H9 (cell line): ENCODE measurements around the gene SPATS2. TPM values are rescaled to one million over a fixed set of nuclear protein-coding genes. Genes with fewer than 3 reads are reported as not detected.

ENCODE experiments used
- DNase-seq: peaks from one replicate; pipeline ENCODE4 v3.0.0-alpha.2; 2017
- H2AFZ ChIP-seq: one replicate; pipeline ENCODE4 v1.6.1; 2013; ENCODE audit warnings: mild to moderate bottlenecking, low read length, control low read depth, moderate library complexity
- H2AK5ac ChIP-seq: 2 replicates; pipeline ENCODE4 v1.6.1; 2013; ENCODE audit warnings: low read length, control low read depth, mixed read lengths; ENCODE audit not compliant: insufficient read length
- H2BK120ac ChIP-seq: one replicate; pipeline ENCODE4 v1.6.1; 2013; ENCODE audit warnings: low read depth, mild to moderate bottlenecking, low read length, control low read depth, inconsistent platforms; ENCODE audit not compliant: poor library complexity, severe bottlenecking
- H2BK12ac ChIP-seq: 2 replicates; pipeline ENCODE4 v1.6.1; 2013; ENCODE audit warnings: low read length, control low read depth, mixed read lengths, low read depth; ENCODE audit not compliant: insufficient read length
- H2BK15ac ChIP-seq: 2 replicates; pipeline ENCODE4 v1.6.1; 2013; ENCODE audit warnings: low read depth, low read length, control low read depth
- H2BK20ac ChIP-seq: one replicate; pipeline ENCODE4 v1.6.1; 2013; ENCODE audit warnings: low read depth, mild to moderate bottlenecking, low read length, control low read depth, inconsistent platforms; ENCODE audit not compliant: poor library complexity, severe bottlenecking
- H2BK5ac ChIP-seq: 2 replicates; pipeline ENCODE4 v1.6.1; 2013; ENCODE audit warnings: low read length, control low read depth, mixed read lengths; ENCODE audit not compliant: insufficient read length
- H3K14ac ChIP-seq: 2 replicates; pipeline ENCODE4 v1.6.1; 2013; ENCODE audit warnings: low read length, control low read depth; ENCODE audit not compliant: insufficient read depth
- H3K18ac ChIP-seq: 2 replicates; pipeline ENCODE4 v1.6.1; 2013; ENCODE audit warnings: low read depth, mild to moderate bottlenecking, mixed read lengths, low read length, control low read depth; ENCODE audit not compliant: insufficient read length
- H3K23ac ChIP-seq: 2 replicates; pipeline ENCODE4 v1.6.1; 2013; ENCODE audit warnings: low read length, control low read depth, mixed read lengths, low read depth; ENCODE audit not compliant: insufficient read length
- H3K23me2 ChIP-seq: 2 replicates; pipeline ENCODE4 v1.6.1; 2013; ENCODE audit warnings: low read depth, mild to moderate bottlenecking, mixed read lengths, low read length, control low read depth; ENCODE audit not compliant: insufficient read length, poor library complexity, severe bottlenecking
- H3K27ac ChIP-seq: 2 replicates; pipeline ENCODE4 v1.5.1; 2013; ENCODE audit warnings: low read length, control low read depth, mixed read lengths, low read depth; ENCODE audit not compliant: insufficient read length
- H3K27me3 ChIP-seq: 2 replicates; pipeline ENCODE4 v1.6.1; 2013; ENCODE audit warnings: low read length, control low read depth, inconsistent platforms; ENCODE audit not compliant: insufficient read depth
- H3K4ac ChIP-seq: 2 replicates; pipeline ENCODE4 v1.6.1; 2013; ENCODE audit warnings: low read depth, mild to moderate bottlenecking, control low read depth, inconsistent platforms, low read length, moderate library complexity
- H3K4me1 ChIP-seq: 2 replicates; pipeline ENCODE4 v1.6.1; 2013; ENCODE audit warnings: low read length, control low read depth, inconsistent platforms; ENCODE audit not compliant: insufficient read depth
- H3K4me2 ChIP-seq: 2 replicates; pipeline ENCODE4 v1.6.1; 2013; ENCODE audit warnings: low read length, control low read depth, mixed read lengths; ENCODE audit not compliant: insufficient read length, insufficient read depth
- H3K56ac ChIP-seq: 2 replicates; pipeline ENCODE4 v1.6.1; 2013; ENCODE audit warnings: low read depth, mild to moderate bottlenecking, mixed read lengths, low read length, control low read depth; ENCODE audit not compliant: insufficient read length
- H3K79me1 ChIP-seq: 2 replicates; pipeline ENCODE4 v1.6.1; 2013; ENCODE audit warnings: low read depth, mild to moderate bottlenecking, moderate library complexity, low read length, control low read depth, inconsistent platforms; ENCODE audit not compliant: insufficient read depth, poor library complexity, severe bottlenecking
- H3K79me2 ChIP-seq: 2 replicates; pipeline ENCODE4 v1.6.1; 2013; ENCODE audit warnings: low read length, control low read depth, inconsistent platforms; ENCODE audit not compliant: insufficient read depth
- H3K9ac ChIP-seq: 2 replicates; pipeline ENCODE4 v1.6.1; 2013; ENCODE audit warnings: low read length, control low read depth, mixed read lengths; ENCODE audit not compliant: insufficient read length; ENCODE audit errors: extremely low read depth
- H3K9me3 ChIP-seq: one replicate; pipeline ENCODE4 v1.6.1; 2013; ENCODE audit warnings: low read depth, low read length, inconsistent platforms; ENCODE audit not compliant: control insufficient read depth
- H3T11ph ChIP-seq: one replicate; pipeline ENCODE4 v1.6.1; 2013; ENCODE audit warnings: mild to moderate bottlenecking, low read length, control low read depth, inconsistent platforms
- H4K20me1 ChIP-seq: one replicate; pipeline ENCODE4 v1.6.1; 2013; ENCODE audit not compliant: control insufficient read depth, insufficient read length, insufficient read depth
- H4K5ac ChIP-seq: 2 replicates; pipeline ENCODE4 v1.6.1; 2013; ENCODE audit warnings: low read depth, mild to moderate bottlenecking, mixed read lengths, low read length, control low read depth; ENCODE audit not compliant: insufficient read length
- H4K8ac ChIP-seq: replicated peaks from 2 replicates; pipeline ENCODE4 v1.6.1; 2013; ENCODE audit warnings: low read length, control low read depth, mixed read lengths, low read depth; ENCODE audit not compliant: insufficient read length
- H4K91ac ChIP-seq: 2 replicates; pipeline ENCODE4 v1.6.1; 2013; ENCODE audit warnings: low read depth, mild to moderate bottlenecking, moderate library complexity, mixed read lengths, low read length, control low read depth; ENCODE audit not compliant: insufficient read length
- H3K27ac Mint-ChIP-seq, 3 experiments: 2 replicates in 2 of 3; 3 replicates in 1 of 3; pipeline ENCODE4 v1.8.0; 2020 to 2021; ENCODE audit warnings: mixed read lengths in 3 of 3, mild to moderate bottlenecking in 1 of 3, moderate library complexity in 1 of 3
- H3K27me3 Mint-ChIP-seq: 2 replicates; pipeline ENCODE4 v1.8.0; 2021; ENCODE audit warnings: low read depth, mild to moderate bottlenecking, moderate library complexity, mixed read lengths
- H3K36me3 Mint-ChIP-seq, 3 experiments: 2 replicates in 2 of 3; 3 replicates in 1 of 3; pipeline ENCODE4 v1.8.0; 2020 to 2021; ENCODE audit warnings: low read depth in 3 of 3, mixed read lengths in 3 of 3; ENCODE audit not compliant: insufficient read depth in 1 of 3
- H3K4me1 Mint-ChIP-seq, 2 experiments: 2 replicates each; pipeline ENCODE4 v1.8.0; 2020; ENCODE audit warnings: mixed read lengths in 2 of 2
- H3K4me3 Mint-ChIP-seq, 2 experiments: 2 replicates in 1 of 2; 3 replicates in 1 of 2; pipeline ENCODE4 v1.8.0; 2020 to 2021; ENCODE audit warnings: mild to moderate bottlenecking in 2 of 2, mixed read lengths in 2 of 2, moderate library complexity in 1 of 2
- H3K9me3 Mint-ChIP-seq, 2 experiments: 2 replicates in 1 of 2; 3 replicates in 1 of 2; pipeline ENCODE4 v1.8.0; 2020; ENCODE audit warnings: mild to moderate bottlenecking in 2 of 2, mixed read lengths in 2 of 2, moderate library complexity in 1 of 2
- WGBS: extraction: QIAGEN DNeasy Blood & Tissue Kit; methylation state at CpG from one replicate; pipeline ENCODE4 v1.1.7; 2013; ENCODE audit warnings: missing lambda C conversion rate, low lambda C conversion rate, mixed read lengths; ENCODE audit not compliant: insufficient read length; ENCODE audit errors: extremely low coverage; 5-methylcytosine and 5-hydroxymethylcytosine counted together
- total RNA-seq: library from RNA; stranded (reverse); gene quantifications from 2 replicates; pipeline ENCODE4 v1.2.1, GENCODE V29; 2021
- TF ChIP-seq, protein P1 (sequence below): fragments of 200-600 bp; sonication (generic); conservative IDR thresholded peaks from 3 replicates; pipeline ENCODE4 v1.8.0; 2021; ENCODE audit warnings: antibody characterized with exemption, mild to moderate bottlenecking

SPATS2 gene
- total RNA-seq, 1 experiment from 2014 or later: 17.1 TPM

DNA sequence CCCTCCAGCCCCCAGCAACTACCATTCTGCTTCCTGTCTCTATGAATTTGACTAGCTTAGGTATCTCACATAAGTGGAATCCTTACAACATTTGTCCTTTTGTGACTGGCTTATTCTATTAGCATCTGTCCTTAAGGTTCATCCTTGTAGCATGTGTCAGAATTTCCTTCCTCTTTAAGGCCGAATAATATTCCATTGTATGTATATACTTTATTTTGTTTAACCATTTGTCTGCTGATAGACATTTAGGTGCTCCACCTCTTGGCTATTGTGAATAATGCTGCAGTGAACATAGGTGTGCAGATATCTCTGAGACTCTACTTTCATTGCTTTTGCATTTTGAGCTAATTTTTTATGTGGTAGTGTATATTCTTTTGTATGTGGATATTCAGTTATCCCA lies 75.7 kb downstream of the SPATS2 start:
- H3K4ac ChIP-seq: no peak overlapping the region
- H2BK5ac ChIP-seq: no peak overlapping the region
- TF ChIP-seq, protein P1, sequence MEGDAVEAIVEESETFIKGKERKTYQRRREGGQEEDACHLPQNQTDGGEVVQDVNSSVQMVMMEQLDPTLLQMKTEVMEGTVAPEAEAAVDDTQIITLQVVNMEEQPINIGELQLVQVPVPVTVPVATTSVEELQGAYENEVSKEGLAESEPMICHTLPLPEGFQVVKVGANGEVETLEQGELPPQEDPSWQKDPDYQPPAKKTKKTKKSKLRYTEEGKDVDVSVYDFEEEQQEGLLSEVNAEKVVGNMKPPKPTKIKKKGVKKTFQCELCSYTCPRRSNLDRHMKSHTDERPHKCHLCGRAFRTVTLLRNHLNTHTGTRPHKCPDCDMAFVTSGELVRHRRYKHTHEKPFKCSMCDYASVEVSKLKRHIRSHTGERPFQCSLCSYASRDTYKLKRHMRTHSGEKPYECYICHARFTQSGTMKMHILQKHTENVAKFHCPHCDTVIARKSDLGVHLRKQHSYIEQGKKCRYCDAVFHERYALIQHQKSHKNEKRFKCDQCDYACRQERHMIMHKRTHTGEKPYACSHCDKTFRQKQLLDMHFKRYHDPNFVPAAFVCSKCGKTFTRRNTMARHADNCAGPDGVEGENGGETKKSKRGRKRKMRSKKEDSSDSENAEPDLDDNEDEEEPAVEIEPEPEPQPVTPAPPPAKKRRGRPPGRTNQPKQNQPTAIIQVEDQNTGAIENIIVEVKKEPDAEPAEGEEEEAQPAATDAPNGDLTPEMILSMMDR: no peak
- H4K20me1 ChIP-seq: no peaks in the 10 kb centered on the region
- no peaks in the 10 kb centered on the region for H3K9me3 ChIP-seq
- H3K23me2 ChIP-seq: no peaks in the 10 kb centered on the region
- no peak overlapping the region for H2BK15ac ChIP-seq
- H2AK5ac ChIP-seq: no peak overlapping the region
- no peak overlapping the region; a peak in 1 of 7 replicates for H3K27ac Mint-ChIP-seq
- H4K91ac ChIP-seq: no peak overlapping the region
- H2BK20ac ChIP-seq: no peak overlapping the region
- no peak overlapping the region for H3K23ac ChIP-seq
- H3K4me1 Mint-ChIP-seq: 0 out of 4 replicates have a peak, but pooled peaks cover 0 to 3% of the 10 kb centered on the region in 2 experiments
- no peak overlapping the region for H3T11ph ChIP-seq
- H2BK12ac ChIP-seq: no peak overlapping the region
- no peak overlapping the region for H3K27ac ChIP-seq
- no peak overlapping the region for H3K14ac ChIP-seq
- DNase-seq: no peak
- H3K56ac ChIP-seq: no peak overlapping the region
- peaks cover 7 to 14% (median 10%) of the 10 kb centered on the region in 3 experiments; a peak in 5 of 7 replicates for H3K36me3 Mint-ChIP-seq
- H2AFZ ChIP-seq: no peak overlapping the region
- no peaks in the 10 kb centered on the region for H3K27me3 ChIP-seq
- H3K79me1 ChIP-seq: peaks cover 3% of the 10 kb centered on the region
- H3K4me2 ChIP-seq: no peak overlapping the region
- no peak overlapping the region for H4K8ac ChIP-seq
- H3K27me3 Mint-ChIP-seq: no peaks in the 10 kb centered on the region
- H3K18ac ChIP-seq: no peak overlapping the region
- H3K79me2 ChIP-seq: no peaks in the 10 kb centered on the region
- H3K9me3 Mint-ChIP-seq: peaks cover 0 to 7% of the 10 kb centered on the region in 2 experiments; a peak in 1 of 5 replicates
- H4K5ac ChIP-seq: no peak overlapping the region
- H3K4me1 ChIP-seq: no peaks in the 10 kb centered on the region
- H3K4me3 Mint-ChIP-seq: no peak overlapping the region
- H3K9ac ChIP-seq: no peak overlapping the region
- H2BK120ac ChIP-seq: no peak overlapping the region
- WGBS: no CpG with 5 or more reads among the region's 1 CpG
